ENCODE results near the gene KRTAP10-9.

Gene KRTAP10-9

DNA sequence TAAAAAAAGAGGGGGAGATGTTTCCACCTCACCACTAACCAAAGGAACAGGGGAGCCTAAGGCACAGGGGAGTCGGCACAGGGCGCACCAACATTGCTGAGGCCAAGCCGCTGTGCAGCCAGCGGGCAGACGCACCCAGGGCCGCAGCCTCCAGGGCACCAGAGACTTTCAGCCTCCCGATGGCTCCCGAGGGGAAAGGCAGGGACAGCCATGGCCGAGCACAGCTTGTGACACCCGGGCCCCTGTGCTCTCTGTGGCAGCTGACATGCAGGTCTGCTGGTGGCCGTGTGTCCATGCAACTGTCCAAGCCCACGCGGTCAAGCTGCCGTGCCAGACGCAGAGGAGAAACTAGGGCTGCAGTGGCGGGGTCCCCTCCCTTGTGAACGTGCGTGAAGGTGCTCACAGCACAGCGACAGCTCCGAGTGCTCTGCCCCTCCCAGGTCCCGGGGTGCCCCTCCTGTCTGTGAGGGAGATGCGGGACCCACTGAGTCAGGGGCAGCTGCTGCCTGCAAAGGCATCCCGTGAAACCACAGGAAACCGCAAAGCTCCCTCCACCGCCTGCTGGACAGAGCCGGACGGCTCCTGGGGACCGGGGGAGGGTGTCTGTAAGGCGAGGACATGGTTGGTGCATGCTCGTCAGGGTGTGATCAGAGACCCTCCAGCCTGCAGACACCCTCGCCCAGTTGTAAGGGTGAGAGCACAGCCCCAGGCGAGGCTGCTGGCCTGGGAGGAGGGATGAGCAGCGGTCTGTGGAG lies 21.8 kb downstream of the KRTAP10-9 start:
- CTCF ChIA-PET = interaction anchor here (0.7 kb wide), 1 partner anchor 145 kb away, joined by 4 read pairs; no protein-coding TSS in a partner anchor
- POLR2A ChIA-PET = no interaction called here
- Histone ChIP-seq H3K9me3 (ENCODE audit: control insufficient read depth, insufficient read depth, low read depth, low read length) (no peaks in the 10 kb centered on the region), H3K27ac (ENCODE audit: extremely low read depth, low read depth, low read length) (no peak overlapping the region), H3K4me3 (ENCODE audit: low read depth, low read length) (no peak overlapping the region), H3K36me3 (ENCODE audit: control insufficient read depth in 2 of 2, insufficient read depth in 1 of 2, low read length in 2 of 2) (no peaks in the 10 kb centered on the region), H3K4me1 (ENCODE audit: control insufficient read depth, insufficient read depth, low read length) (no peaks in the 10 kb centered on the region)
- no peak for TF ChIP-seq MZF1 (tag by site-specific recombination; IDR thresholded peaks at IDR 0.05; ENCODE audit: borderline replicate concordance)
- TF ChIP-seq OSR2 (tag by site-specific recombination; IDR thresholded peaks at IDR 0.05) = no peak
- no peak for TF ChIP-seq ZNF274 (IDR thresholded peaks at IDR 0.05; ENCODE audit: low read length)
- TF ChIP-seq ZNF274 (tag by site-specific recombination; IDR thresholded peaks at IDR 0.05; ENCODE audit: borderline replicate concordance) = no peak
- TF ChIP-seq, protein P1, sequence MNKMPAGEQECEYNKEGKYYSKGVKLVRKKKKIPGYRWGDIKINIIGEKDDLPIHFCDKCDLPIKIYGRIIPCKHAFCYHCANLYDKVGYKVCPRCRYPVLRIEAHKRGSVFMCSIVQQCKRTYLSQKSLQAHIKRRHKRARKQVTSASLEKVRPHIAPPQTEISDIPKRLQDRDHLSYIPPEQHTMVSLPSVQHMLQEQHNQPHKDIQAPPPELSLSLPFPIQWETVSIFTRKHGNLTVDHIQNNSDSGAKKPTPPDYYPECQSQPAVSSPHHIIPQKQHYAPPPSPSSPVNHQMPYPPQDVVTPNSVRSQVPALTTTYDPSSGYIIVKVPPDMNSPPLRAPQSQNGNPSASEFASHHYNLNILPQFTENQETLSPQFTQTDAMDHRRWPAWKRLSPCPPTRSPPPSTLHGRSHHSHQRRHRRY (tag by site-specific recombination; IDR thresholded peaks at IDR 0.05) = no peak
- no peak for TF ChIP-seq ZNF366 (tag by site-specific recombination; conservative IDR thresholded peaks at IDR 0.05)

DNA sequence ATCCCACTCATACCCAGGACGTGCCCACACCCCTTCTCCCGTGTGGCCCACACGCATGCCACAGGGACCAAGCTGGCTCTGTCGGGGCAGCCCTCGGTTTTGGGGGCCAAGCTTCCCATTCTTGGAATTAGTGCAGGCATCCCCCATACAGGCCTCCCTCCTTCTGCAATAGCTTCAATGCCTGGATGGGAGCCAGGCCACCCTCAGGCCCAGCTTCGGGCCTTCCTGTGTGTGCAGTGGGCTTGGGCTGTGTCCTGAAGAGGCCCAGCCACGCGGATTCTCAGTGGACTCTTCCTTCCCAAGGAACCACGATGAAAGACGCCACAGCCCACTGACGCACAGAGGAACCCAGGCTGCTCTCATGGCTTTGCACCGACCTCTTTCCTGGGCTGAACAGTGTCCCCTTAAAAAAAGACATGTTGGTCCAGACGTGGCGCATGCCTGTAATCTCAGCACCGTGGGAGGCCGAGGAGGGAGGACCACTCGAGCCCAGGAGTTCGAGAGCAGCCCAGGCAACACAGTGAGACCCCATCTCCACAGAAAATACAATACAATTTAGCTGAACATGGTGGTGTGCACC lies 22.7 kb downstream of the KRTAP10-9 start:
- ChIA-PET CTCF (no interaction called here), POLR2A (no interaction called here)
- Histone ChIP-seq H3K9me3 (ENCODE audit: control insufficient read depth, insufficient read depth, low read depth, low read length) (no peaks in the 10 kb centered on the region), H3K4me1 (ENCODE audit: control insufficient read depth, insufficient read depth, low read length) (no peaks in the 10 kb centered on the region), H3K36me3 (ENCODE audit: control insufficient read depth in 2 of 2, insufficient read depth in 1 of 2, low read length in 2 of 2) (no peaks in the 10 kb centered on the region), H3K27ac (ENCODE audit: extremely low read depth, low read depth, low read length) (no peak overlapping the region), H3K4me3 (ENCODE audit: low read depth, low read length) (no peak overlapping the region)
- TF ChIP-seq ZNF311 (tag by site-specific recombination; IDR thresholded peaks at IDR 0.05; ENCODE audit: borderline replicate concordance) (no peak), ZNF501 (tag by site-specific recombination; IDR thresholded peaks at IDR 0.05) (no peak), ZNF16 (tag by site-specific recombination; IDR thresholded peaks at IDR 0.05; ENCODE audit: low read depth) (no peak), OVOL3 (tag by site-specific recombination; IDR thresholded peaks at IDR 0.05) (no peak), ZNF292 (tag by site-specific recombination; IDR thresholded peaks at IDR 0.05; ENCODE audit: borderline replicate concordance, low read depth) (no peak), ZNF302 (tag by site-specific recombination; IDR thresholded peaks at IDR 0.05; ENCODE audit: low read depth) (no peak), ZNF274 (IDR thresholded peaks at IDR 0.05; ENCODE audit: low read length) (no peak), ZNF274 (tag by site-specific recombination; IDR thresholded peaks at IDR 0.05; ENCODE audit: borderline replicate concordance) (no peak), ZNF121 (tag by site-specific recombination; IDR thresholded peaks at IDR 0.05) (no peak), ZNF585B (tag by site-specific recombination; IDR thresholded peaks at IDR 0.05) (no peak), ZNF366 (tag by site-specific recombination; conservative IDR thresholded peaks at IDR 0.05) (no peak)
- TF ChIP-seq, protein P2, sequence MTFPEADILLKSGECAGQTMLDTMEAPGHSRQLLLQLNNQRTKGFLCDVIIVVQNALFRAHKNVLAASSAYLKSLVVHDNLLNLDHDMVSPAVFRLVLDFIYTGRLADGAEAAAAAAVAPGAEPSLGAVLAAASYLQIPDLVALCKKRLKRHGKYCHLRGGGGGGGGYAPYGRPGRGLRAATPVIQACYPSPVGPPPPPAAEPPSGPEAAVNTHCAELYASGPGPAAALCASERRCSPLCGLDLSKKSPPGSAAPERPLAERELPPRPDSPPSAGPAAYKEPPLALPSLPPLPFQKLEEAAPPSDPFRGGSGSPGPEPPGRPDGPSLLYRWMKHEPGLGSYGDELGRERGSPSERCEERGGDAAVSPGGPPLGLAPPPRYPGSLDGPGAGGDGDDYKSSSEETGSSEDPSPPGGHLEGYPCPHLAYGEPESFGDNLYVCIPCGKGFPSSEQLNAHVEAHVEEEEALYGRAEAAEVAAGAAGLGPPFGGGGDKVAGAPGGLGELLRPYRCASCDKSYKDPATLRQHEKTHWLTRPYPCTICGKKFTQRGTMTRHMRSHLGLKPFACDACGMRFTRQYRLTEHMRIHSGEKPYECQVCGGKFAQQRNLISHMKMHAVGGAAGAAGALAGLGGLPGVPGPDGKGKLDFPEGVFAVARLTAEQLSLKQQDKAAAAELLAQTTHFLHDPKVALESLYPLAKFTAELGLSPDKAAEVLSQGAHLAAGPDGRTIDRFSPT (tag by site-specific recombination; IDR thresholded peaks at IDR 0.05) = no peak
- TF ChIP-seq, protein P3, sequence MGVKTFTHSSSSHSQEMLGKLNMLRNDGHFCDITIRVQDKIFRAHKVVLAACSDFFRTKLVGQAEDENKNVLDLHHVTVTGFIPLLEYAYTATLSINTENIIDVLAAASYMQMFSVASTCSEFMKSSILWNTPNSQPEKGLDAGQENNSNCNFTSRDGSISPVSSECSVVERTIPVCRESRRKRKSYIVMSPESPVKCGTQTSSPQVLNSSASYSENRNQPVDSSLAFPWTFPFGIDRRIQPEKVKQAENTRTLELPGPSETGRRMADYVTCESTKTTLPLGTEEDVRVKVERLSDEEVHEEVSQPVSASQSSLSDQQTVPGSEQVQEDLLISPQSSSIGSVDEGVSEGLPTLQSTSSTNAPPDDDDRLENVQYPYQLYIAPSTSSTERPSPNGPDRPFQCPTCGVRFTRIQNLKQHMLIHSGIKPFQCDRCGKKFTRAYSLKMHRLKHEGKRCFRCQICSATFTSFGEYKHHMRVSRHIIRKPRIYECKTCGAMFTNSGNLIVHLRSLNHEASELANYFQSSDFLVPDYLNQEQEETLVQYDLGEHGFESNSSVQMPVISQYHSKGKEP (tag by site-specific recombination; IDR thresholded peaks at IDR 0.05) = no peak
- TF ChIP-seq, protein P4, sequence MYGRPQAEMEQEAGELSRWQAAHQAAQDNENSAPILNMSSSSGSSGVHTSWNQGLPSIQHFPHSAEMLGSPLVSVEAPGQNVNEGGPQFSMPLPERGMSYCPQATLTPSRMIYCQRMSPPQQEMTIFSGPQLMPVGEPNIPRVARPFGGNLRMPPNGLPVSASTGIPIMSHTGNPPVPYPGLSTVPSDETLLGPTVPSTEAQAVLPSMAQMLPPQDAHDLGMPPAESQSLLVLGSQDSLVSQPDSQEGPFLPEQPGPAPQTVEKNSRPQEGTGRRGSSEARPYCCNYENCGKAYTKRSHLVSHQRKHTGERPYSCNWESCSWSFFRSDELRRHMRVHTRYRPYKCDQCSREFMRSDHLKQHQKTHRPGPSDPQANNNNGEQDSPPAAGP (tag by site-specific recombination; IDR thresholded peaks at IDR 0.05) = no peak
- TF ChIP-seq, protein P5, sequence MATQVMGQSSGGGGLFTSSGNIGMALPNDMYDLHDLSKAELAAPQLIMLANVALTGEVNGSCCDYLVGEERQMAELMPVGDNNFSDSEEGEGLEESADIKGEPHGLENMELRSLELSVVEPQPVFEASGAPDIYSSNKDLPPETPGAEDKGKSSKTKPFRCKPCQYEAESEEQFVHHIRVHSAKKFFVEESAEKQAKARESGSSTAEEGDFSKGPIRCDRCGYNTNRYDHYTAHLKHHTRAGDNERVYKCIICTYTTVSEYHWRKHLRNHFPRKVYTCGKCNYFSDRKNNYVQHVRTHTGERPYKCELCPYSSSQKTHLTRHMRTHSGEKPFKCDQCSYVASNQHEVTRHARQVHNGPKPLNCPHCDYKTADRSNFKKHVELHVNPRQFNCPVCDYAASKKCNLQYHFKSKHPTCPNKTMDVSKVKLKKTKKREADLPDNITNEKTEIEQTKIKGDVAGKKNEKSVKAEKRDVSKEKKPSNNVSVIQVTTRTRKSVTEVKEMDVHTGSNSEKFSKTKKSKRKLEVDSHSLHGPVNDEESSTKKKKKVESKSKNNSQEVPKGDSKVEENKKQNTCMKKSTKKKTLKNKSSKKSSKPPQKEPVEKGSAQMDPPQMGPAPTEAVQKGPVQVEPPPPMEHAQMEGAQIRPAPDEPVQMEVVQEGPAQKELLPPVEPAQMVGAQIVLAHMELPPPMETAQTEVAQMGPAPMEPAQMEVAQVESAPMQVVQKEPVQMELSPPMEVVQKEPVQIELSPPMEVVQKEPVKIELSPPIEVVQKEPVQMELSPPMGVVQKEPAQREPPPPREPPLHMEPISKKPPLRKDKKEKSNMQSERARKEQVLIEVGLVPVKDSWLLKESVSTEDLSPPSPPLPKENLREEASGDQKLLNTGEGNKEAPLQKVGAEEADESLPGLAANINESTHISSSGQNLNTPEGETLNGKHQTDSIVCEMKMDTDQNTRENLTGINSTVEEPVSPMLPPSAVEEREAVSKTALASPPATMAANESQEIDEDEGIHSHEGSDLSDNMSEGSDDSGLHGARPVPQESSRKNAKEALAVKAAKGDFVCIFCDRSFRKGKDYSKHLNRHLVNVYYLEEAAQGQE (tag by site-specific recombination; IDR thresholded peaks at IDR 0.05) = no peak
- TF ChIP-seq, protein P6, sequence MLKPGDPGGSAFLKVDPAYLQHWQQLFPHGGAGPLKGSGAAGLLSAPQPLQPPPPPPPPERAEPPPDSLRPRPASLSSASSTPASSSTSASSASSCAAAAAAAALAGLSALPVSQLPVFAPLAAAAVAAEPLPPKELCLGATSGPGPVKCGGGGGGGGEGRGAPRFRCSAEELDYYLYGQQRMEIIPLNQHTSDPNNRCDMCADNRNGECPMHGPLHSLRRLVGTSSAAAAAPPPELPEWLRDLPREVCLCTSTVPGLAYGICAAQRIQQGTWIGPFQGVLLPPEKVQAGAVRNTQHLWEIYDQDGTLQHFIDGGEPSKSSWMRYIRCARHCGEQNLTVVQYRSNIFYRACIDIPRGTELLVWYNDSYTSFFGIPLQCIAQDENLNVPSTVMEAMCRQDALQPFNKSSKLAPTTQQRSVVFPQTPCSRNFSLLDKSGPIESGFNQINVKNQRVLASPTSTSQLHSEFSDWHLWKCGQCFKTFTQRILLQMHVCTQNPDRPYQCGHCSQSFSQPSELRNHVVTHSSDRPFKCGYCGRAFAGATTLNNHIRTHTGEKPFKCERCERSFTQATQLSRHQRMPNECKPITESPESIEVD (tag by site-specific recombination; IDR thresholded peaks at IDR 0.05) = no peak

Data from HEK293 (cell line).